GM12878 (cell line): ENCODE results near the gene CD69. TPM values are rescaled to one million over a fixed set of nuclear protein-coding genes. Genes with fewer than 3 reads are reported as not detected.

Source experiments
- ASH2L ChIP-seq: fragments of 300-600, 200-600 bp; sonication (generic); IDR thresholded peaks from 2 replicates; pipeline ENCODE4 v1.6.1; 2017; ENCODE audit warnings: low read depth, mild to moderate bottlenecking, borderline replicate concordance
- BACH1 ChIP-seq: fragments of 450-650 bp; IDR thresholded peaks from 2 replicates; pipeline ENCODE4 v1.6.1; 2017; ENCODE audit warnings: mild to moderate bottlenecking, borderline replicate concordance
- BCL11A ChIP-seq: IDR thresholded peaks from 2 replicates; pipeline ENCODE4 v1.6.1; 2011; ENCODE audit warnings: low read depth, low read length
- CREM ChIP-seq: IDR thresholded peaks from 2 replicates; pipeline ENCODE4 v1.6.1; 2014; ENCODE audit warnings: antibody characterized with exemption, low read depth
- ETV6 ChIP-seq, 2 experiments: fragments of 450-650 bp in 1 of 2; IDR thresholded peaks in 1 of 2; conservative IDR thresholded peaks in 1 of 2; 2 replicates each; pipeline ENCODE4 v1.6.1; 2014; ENCODE audit warnings: antibody characterized with exemption in 1 of 2, borderline replicate concordance in 1 of 2, low read depth in 1 of 2, mild to moderate bottlenecking in 1 of 2, moderate library complexity in 1 of 2
- HDGF ChIP-seq: fragments of 450-650 bp; IDR thresholded peaks from 2 replicates; pipeline ENCODE4 v1.6.1; 2016; ENCODE audit warnings: antibody characterized with exemption
- IKZF1 ChIP-seq: fragments of 450-650 bp; conservative IDR thresholded peaks from 2 replicates; pipeline ENCODE4 v1.6.1; 2017; ENCODE audit warnings: antibody characterized with exemption, mild to moderate bottlenecking
- LARP7 ChIP-seq: fragments of 450-650 bp; IDR thresholded peaks from 2 replicates; pipeline ENCODE4 v1.6.1; 2017; ENCODE audit warnings: mild to moderate bottlenecking
- PAX8 ChIP-seq: fragments of 450-650 bp; IDR thresholded peaks from 2 replicates; pipeline ENCODE4 v1.6.1; 2017; ENCODE audit warnings: mild to moderate bottlenecking, moderate library complexity
- RELB ChIP-seq: fragments of 450-650 bp; IDR thresholded peaks from 2 replicates; pipeline ENCODE4 v1.6.1; 2017; ENCODE audit warnings: low read depth, mild to moderate bottlenecking, moderate library complexity
- RUNX3 ChIP-seq: IDR thresholded peaks from 2 replicates; pipeline ENCODE4 v1.6.1; 2012; ENCODE audit warnings: low read length, inconsistent platforms
- SMAD1 ChIP-seq: fragments of 450-650 bp; IDR thresholded peaks from 2 replicates; pipeline ENCODE4 v1.6.1; 2018; ENCODE audit warnings: mild to moderate bottlenecking, low read depth; ENCODE audit not compliant: partially characterized antibody
- SMC3 ChIP-seq: IDR thresholded peaks from 2 replicates; pipeline ENCODE4 v1.6.1; 2011; ENCODE audit warnings: low read length, improper control_type of control experiment, borderline replicate concordance
- SUZ12 ChIP-seq: fragments of 200-600 bp; sonication (generic); IDR thresholded peaks from one replicate; pipeline ENCODE4 v1.6.1; 2018; ENCODE audit warnings: antibody characterized with exemption, mild to moderate bottlenecking; ENCODE audit not compliant: unreplicated experiment
- TCF3 ChIP-seq: IDR thresholded peaks from 2 replicates; pipeline ENCODE4 v1.6.1; 2012; ENCODE audit warnings: low read depth, mild to moderate bottlenecking, low read length, borderline replicate concordance; ENCODE audit not compliant: insufficient read depth
- TCF7 ChIP-seq: IDR thresholded peaks from 2 replicates; pipeline ENCODE4 v1.6.1; 2014; ENCODE audit warnings: antibody characterized with exemption, borderline replicate concordance
- ZBTB40 ChIP-seq: fragments of 450-650 bp; IDR thresholded peaks from 2 replicates; pipeline ENCODE4 v1.6.1; 2016; ENCODE audit warnings: mild to moderate bottlenecking, moderate library complexity, borderline replicate concordance
- polyA plus RNA-seq, 11 experiments: library from polyadenylated mRNA; depleted of rRNA in 4 of 11; unstranded in 6 of 11; stranded (reverse) in 5 of 11; fragments of >200 nt; fragmentation: Nextera tagmentation in 4 of 11; fragmentation: Illumina TruSeq in 1 of 11; extraction: Ambion mirVana in 4 of 11; extraction: Trizol in 1 of 11; gene quantifications; 1 replicate in 1 of 11; 2 replicates in 10 of 11; pipeline versions ENCODE4 v1.2.1 to v1.2.3, GENCODE V29; 2011 to 2016; ENCODE audit warnings: inconsistent platforms in 2 of 11, missing spikeins in 2 of 11, low read depth in 1 of 11
- total RNA-seq, 4 experiments: library from RNA; depleted of rRNA in 3 of 4; stranded (reverse); fragments of >200 nt in 3 of 4; fragmentation: Illumina TruSeq in 1 of 4; extraction: Trizol in 1 of 4; gene quantifications; 2 replicates each; pipeline versions ENCODE4 v1.2.1 to v1.2.3, GENCODE V29; 2013 to 2021
- TF ChIP-seq, protein P1 (sequence below): fragments of 450-650 bp; IDR thresholded peaks from 2 replicates; pipeline ENCODE4 v1.6.1; 2018; ENCODE audit warnings: borderline replicate concordance, mild to moderate bottlenecking; ENCODE audit not compliant: partially characterized antibody
- TF ChIP-seq, protein P2 (sequence below): IDR thresholded peaks from 2 replicates; pipeline ENCODE4 v1.6.1; 2012; ENCODE audit warnings: low read depth, low read length, improper control_type of control experiment

The CD69 gene
- total and polyA plus RNA-seq, 10 of the 15 experiments (the other 5 are each of a cell fraction or from before 2014, with no cell fraction given), result 7.3 to 156 (median 15.0) TPM

GRCh38 chr12:9717070-9717925, 43.4 kb downstream of the CD69 start (continued):
- TF ChIP-seq, protein P1, sequence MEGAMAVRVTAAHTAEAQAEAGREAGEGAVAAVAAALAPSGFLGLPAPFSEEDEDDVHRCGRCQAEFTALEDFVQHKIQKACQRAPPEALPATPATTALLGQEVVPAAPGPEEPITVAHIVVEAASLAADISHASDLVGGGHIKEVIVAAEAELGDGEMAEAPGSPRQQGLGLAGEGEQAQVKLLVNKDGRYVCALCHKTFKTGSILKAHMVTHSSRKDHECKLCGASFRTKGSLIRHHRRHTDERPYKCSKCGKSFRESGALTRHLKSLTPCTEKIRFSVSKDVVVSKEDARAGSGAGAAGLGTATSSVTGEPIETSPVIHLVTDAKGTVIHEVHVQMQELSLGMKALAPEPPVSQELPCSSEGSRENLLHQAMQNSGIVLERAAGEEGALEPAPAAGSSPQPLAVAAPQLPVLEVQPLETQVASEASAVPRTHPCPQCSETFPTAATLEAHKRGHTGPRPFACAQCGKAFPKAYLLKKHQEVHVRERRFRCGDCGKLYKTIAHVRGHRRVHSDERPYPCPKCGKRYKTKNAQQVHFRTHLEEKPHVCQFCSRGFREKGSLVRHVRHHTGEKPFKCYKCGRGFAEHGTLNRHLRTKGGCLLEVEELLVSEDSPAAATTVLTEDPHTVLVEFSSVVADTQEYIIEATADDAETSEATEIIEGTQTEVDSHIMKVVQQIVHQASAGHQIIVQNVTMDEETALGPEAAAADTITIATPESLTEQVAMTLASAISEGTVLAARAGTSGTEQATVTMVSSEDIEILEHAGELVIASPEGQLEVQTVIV, result no peak
- 0 out of 2 replicates have a peak, but pooled peaks have one; percentile 11 for TF ChIP-seq CREM
- TF ChIP-seq SMC3, result no peak
- no peak for TF ChIP-seq TCF3
- no peak for TF ChIP-seq RELB
- TF ChIP-seq, protein P2, sequence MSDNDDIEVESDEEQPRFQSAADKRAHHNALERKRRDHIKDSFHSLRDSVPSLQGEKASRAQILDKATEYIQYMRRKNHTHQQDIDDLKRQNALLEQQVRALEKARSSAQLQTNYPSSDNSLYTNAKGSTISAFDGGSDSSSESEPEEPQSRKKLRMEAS, result no peak
- 0 out of 2 replicates have a peak, but pooled peaks have one; percentile 11 for TF ChIP-seq IKZF1
- no peak for TF ChIP-seq BACH1
- TF ChIP-seq LARP7, result no peak
- no peak for TF ChIP-seq TCF7
- TF ChIP-seq ETV6 (conservative IDR thresholded peaks at IDR 0.05 in 1 of 2, IDR thresholded peaks at IDR 0.05 in 1 of 2; ENCODE audit: borderline replicate concordance in 1 of 2, low read depth in 1 of 2), result no peak
- no peak for TF ChIP-seq SMAD1
- TF ChIP-seq RUNX3, result peak; percentile 41; the same call in 1 of the 2 replicates
- no peak for TF ChIP-seq PAX8
- no peak for TF ChIP-seq SUZ12
- no peak for TF ChIP-seq BCL11A
- no peak for TF ChIP-seq ZBTB40
- TF ChIP-seq ASH2L, result no peak
- no peak for TF ChIP-seq HDGF
